ENCODE results near the gene TRIM67.
"Not testable (repeated sequence)": the region's sequence is repeated elsewhere in the genome, so short reads cannot be mapped to it uniquely, and the experiment has no call there.

TRIM67 gene

GRCh38 chr1:231210126-231210525, 48.3 kb downstream of the TRIM67 start:
- H3K4me1 ChIP-seq (ENCODE audit: control insufficient read depth in 5 of 5, insufficient read depth in 5 of 5, low read length in 5 of 5) = peaks cover 0 to 8% (median 7%) of the 10 kb centered on the region in 5 donors
- H3K27me3 ChIP-seq (ENCODE audit: control insufficient read depth in 5 of 5, insufficient read depth in 4 of 5, low read length in 5 of 5) = peaks cover 0 to 12% (median 8%) of the 10 kb centered on the region in 5 donors
- no peak overlapping the region for H3K4me3 ChIP-seq (ENCODE audit: low read depth in 1 of 5, low read length in 5 of 5)
- H3K9ac ChIP-seq (ENCODE audit: low read length in 5 of 5) = no peak overlapping the region
- H3K36me3 ChIP-seq (ENCODE audit: control insufficient read depth in 5 of 5, insufficient read depth in 5 of 5, low read length in 5 of 5) = no peaks in the 10 kb centered on the region
- no peaks in the 10 kb centered on the region for H3K9me3 ChIP-seq (ENCODE audit: control insufficient read depth in 5 of 5, low read length in 5 of 5)
- no peak overlapping the region for H3K27ac ChIP-seq (ENCODE audit: low read depth, low read length)

- Histone ChIP-seq H3K4me3 (ENCODE audit: low read depth in 1 of 5, low read length in 5 of 5) (peak overlapping the region; percentile 50 to 68 (median 65)), H3K4me1 (ENCODE audit: control insufficient read depth in 5 of 5, insufficient read depth in 5 of 5, low read length in 5 of 5) (peaks cover 0 to 8% (median 7%) of the 10 kb centered on the region in 5 donors), H3K9me3 (ENCODE audit: control insufficient read depth in 5 of 5, low read length in 5 of 5) (no peaks in the 10 kb centered on the region), H3K27ac (ENCODE audit: low read depth, low read length) (no peak overlapping the region), H3K27me3 (ENCODE audit: control insufficient read depth in 5 of 5, insufficient read depth in 4 of 5, low read length in 5 of 5) (peaks cover 0 to 14% (median 11%) of the 10 kb centered on the region in 5 donors), H3K9ac (ENCODE audit: low read length in 5 of 5) (peak overlapping the region in 2 of 5 donors; percentile 61 to 68), H3K36me3 (ENCODE audit: control insufficient read depth in 5 of 5, insufficient read depth in 5 of 5, low read length in 5 of 5) (no peaks in the 10 kb centered on the region)
Measured at GRCh38 chr1:231211005-231211857, 49.4 kb downstream of the TRIM67 start.

GRCh38 chr1:231212301-231212700, 50.4 kb downstream of the TRIM67 start:
- peaks cover 7 to 18% (median 12%) of the 10 kb centered on the region in 5 donors for H3K27me3 ChIP-seq (ENCODE audit: control insufficient read depth in 5 of 5, insufficient read depth in 4 of 5, low read length in 5 of 5)
- not testable (repeated sequence) for H3K27ac ChIP-seq (ENCODE audit: low read depth, low read length); H3K4me1 ChIP-seq (ENCODE audit: control insufficient read depth in 5 of 5, insufficient read depth in 5 of 5, low read length in 5 of 5); H3K36me3 ChIP-seq (ENCODE audit: control insufficient read depth in 5 of 5, insufficient read depth in 5 of 5, low read length in 5 of 5); H3K4me3 ChIP-seq (ENCODE audit: low read depth in 1 of 5, low read length in 5 of 5); H3K9me3 ChIP-seq (ENCODE audit: control insufficient read depth in 5 of 5, low read length in 5 of 5); H3K9ac ChIP-seq (ENCODE audit: low read length in 5 of 5)

DNA sequence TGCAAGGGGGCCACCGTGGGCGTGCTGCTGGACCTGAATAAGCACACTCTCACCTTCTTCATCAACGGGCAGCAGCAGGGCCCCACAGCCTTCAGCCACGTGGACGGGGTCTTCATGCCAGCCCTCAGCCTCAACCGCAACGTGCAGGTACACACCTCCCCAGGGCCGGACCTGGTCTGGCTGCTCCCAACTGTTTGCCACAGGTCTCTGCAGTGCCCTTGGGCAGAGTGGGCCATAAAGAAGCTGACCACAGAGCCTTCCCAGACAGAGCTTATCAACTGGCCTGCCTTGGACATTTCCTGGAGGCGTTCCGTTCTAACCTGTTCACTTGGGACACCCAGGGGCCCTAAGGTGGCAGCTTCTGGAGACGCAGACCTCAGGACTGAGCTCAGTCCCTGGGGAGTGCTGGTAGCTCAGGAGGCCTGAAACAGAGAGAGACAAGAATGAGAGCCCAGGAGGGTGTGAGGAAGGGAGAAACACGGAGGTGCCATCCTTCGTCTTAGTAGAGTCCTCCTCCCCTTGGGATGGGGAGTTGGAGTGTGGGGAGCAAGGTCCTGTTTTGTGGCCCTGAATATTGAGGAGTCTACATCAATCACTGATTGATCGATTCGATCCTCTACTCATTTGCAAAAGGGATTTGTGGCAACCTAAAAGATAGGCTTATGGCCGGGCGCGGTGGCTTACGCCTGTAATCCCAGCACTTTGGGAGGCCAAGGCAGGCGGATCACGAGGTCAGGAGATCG, 52.1 kb downstream of the TRIM67 start:
- H3K27ac ChIP-seq (ENCODE audit: low read depth, low read length) = no peak overlapping the region
- H3K4me1 ChIP-seq (ENCODE audit: control insufficient read depth in 5 of 5, insufficient read depth in 5 of 5, low read length in 5 of 5) = peaks cover 0 to 8% (median 7%) of the 10 kb centered on the region in 5 donors
- no peak overlapping the region for H3K9ac ChIP-seq (ENCODE audit: low read length in 5 of 5)
- H3K9me3 ChIP-seq (ENCODE audit: control insufficient read depth in 5 of 5, low read length in 5 of 5) = no peaks in the 10 kb centered on the region
- no peak overlapping the region for H3K4me3 ChIP-seq (ENCODE audit: low read depth in 1 of 5, low read length in 5 of 5)
- H3K36me3 ChIP-seq (ENCODE audit: control insufficient read depth in 5 of 5, insufficient read depth in 5 of 5, low read length in 5 of 5) = no peaks in the 10 kb centered on the region
- H3K27me3 ChIP-seq (ENCODE audit: control insufficient read depth in 5 of 5, insufficient read depth in 4 of 5, low read length in 5 of 5) = peaks cover 12 to 19% (median 14%) of the 10 kb centered on the region in 5 donors

DNA sequence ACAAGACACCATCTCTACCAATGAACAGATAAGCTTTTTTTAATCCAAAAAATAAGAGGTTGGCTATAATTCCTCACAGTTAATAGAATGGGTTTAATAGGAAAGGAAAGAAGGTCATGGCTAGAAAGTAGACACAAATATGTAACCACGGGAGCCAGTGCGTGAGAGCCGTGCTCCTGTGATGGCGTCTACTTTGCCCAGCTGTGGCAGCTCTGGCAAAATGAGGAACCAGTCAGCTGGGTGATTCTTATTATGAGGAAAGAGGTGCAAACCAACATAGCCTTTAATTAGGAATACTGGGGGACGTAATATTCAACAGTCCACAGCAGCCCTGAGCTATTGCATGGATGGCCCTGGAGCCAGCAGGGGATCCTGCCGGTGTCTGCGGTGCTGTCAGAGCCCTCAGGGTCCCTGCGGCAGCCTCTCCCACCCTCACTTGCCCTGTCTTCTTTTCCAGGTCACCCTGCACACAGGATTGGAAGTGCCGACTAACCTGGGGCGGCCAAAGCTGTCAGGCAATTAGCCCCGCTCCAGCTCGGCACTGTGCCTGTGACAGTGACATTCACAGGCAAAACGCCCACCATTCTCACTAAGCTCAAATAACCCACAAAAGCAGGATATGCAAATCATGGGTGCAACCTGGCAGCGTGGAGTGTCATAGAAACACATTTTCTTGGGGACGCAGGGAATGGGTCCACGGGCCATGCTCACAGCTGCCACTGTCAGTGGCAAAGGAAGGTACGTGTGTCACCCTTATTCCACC, 53.2 kb downstream of the TRIM67 start:
- no peaks in the 10 kb centered on the region for H3K36me3 ChIP-seq (ENCODE audit: control insufficient read depth in 5 of 5, insufficient read depth in 5 of 5, low read length in 5 of 5)
- no peak overlapping the region for H3K4me3 ChIP-seq (ENCODE audit: low read depth in 1 of 5, low read length in 5 of 5)
- H3K9me3 ChIP-seq (ENCODE audit: control insufficient read depth in 5 of 5, low read length in 5 of 5) = no peaks in the 10 kb centered on the region
- peaks cover 12 to 23% (median 17%) of the 10 kb centered on the region in 5 donors for H3K27me3 ChIP-seq (ENCODE audit: control insufficient read depth in 5 of 5, insufficient read depth in 4 of 5, low read length in 5 of 5)
- no peak overlapping the region for H3K9ac ChIP-seq (ENCODE audit: low read length in 5 of 5)
- H3K4me1 ChIP-seq (ENCODE audit: control insufficient read depth in 5 of 5, insufficient read depth in 5 of 5, low read length in 5 of 5) = peaks cover 0 to 8% (median 7%) of the 10 kb centered on the region in 5 donors
- no peak overlapping the region for H3K27ac ChIP-seq (ENCODE audit: low read depth, low read length)

- Histone ChIP-seq H3K4me3 (ENCODE audit: low read depth in 1 of 5, low read length in 5 of 5) (no peak overlapping the region), H3K9me3 (ENCODE audit: control insufficient read depth in 5 of 5, low read length in 5 of 5) (no peaks in the 10 kb centered on the region), H3K27me3 (ENCODE audit: control insufficient read depth in 5 of 5, insufficient read depth in 4 of 5, low read length in 5 of 5) (peaks cover 12 to 23% (median 17%) of the 10 kb centered on the region in 5 donors), H3K27ac (ENCODE audit: low read depth, low read length) (no peak overlapping the region), H3K4me1 (ENCODE audit: control insufficient read depth in 5 of 5, insufficient read depth in 5 of 5, low read length in 5 of 5) (peaks cover 0 to 8% (median 7%) of the 10 kb centered on the region in 5 donors), H3K9ac (ENCODE audit: low read length in 5 of 5) (no peak overlapping the region), H3K36me3 (ENCODE audit: control insufficient read depth in 5 of 5, insufficient read depth in 5 of 5, low read length in 5 of 5) (no peaks in the 10 kb centered on the region)
Measured at GRCh38 chr1:231215681-231216385, 54.0 kb downstream of the TRIM67 start.

- Histone ChIP-seq H3K9ac (ENCODE audit: low read length in 5 of 5) (no peak overlapping the region), H3K9me3 (ENCODE audit: control insufficient read depth in 5 of 5, low read length in 5 of 5) (no peaks in the 10 kb centered on the region), H3K27me3 (ENCODE audit: control insufficient read depth in 5 of 5, insufficient read depth in 4 of 5, low read length in 5 of 5) (peaks cover 12 to 23% (median 17%) of the 10 kb centered on the region in 5 donors), H3K4me1 (ENCODE audit: control insufficient read depth in 5 of 5, insufficient read depth in 5 of 5, low read length in 5 of 5) (peaks cover 0 to 3% (median 2%) of the 10 kb centered on the region in 5 donors), H3K36me3 (ENCODE audit: control insufficient read depth in 5 of 5, insufficient read depth in 5 of 5, low read length in 5 of 5) (no peaks in the 10 kb centered on the region), H3K27ac (ENCODE audit: low read depth, low read length) (no peak overlapping the region), H3K4me3 (ENCODE audit: low read depth in 1 of 5, low read length in 5 of 5) (no peak overlapping the region)
Measured at GRCh38 chr1:231216498-231216897, 54.6 kb downstream of the TRIM67 start.

- H3K4me3 ChIP-seq (ENCODE audit: low read depth in 1 of 5, low read length in 5 of 5) = no peak overlapping the region
- no peaks in the 10 kb centered on the region for H3K36me3 ChIP-seq (ENCODE audit: control insufficient read depth in 5 of 5, insufficient read depth in 5 of 5, low read length in 5 of 5)
- H3K4me1 ChIP-seq (ENCODE audit: control insufficient read depth in 5 of 5, insufficient read depth in 5 of 5, low read length in 5 of 5) = no peaks in the 10 kb centered on the region
- no peaks in the 10 kb centered on the region for H3K9me3 ChIP-seq (ENCODE audit: control insufficient read depth in 5 of 5, low read length in 5 of 5)
- peaks cover 12 to 23% (median 17%) of the 10 kb centered on the region in 5 donors for H3K27me3 ChIP-seq (ENCODE audit: control insufficient read depth in 5 of 5, insufficient read depth in 4 of 5, low read length in 5 of 5)
- no peak overlapping the region for H3K9ac ChIP-seq (ENCODE audit: low read length in 5 of 5)
- no peak overlapping the region for H3K27ac ChIP-seq (ENCODE audit: low read depth, low read length)
Measured at GRCh38 chr1:231217056-231217455, 55.2 kb downstream of the TRIM67 start.

DNA sequence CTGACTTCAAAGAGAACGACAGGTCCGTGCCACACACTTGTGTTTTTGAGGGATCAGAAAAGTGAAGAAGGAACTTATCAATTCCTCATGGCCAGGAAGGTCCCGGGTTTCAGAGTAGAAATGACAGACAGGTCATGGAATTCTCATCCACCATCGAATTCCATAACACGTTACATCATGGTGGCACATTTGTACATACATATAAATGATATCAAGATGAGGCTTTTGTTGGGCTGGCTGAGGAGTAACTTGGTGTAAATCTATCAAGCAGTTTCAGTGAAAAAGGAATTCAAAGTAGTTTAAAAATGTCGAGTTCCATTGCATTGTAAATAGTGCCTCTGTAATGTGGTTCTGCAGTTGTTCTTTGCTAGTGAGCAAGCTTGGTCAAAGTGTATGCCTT, 56.2 kb downstream of the TRIM67 start:
- Histone ChIP-seq H3K27ac (ENCODE audit: low read depth, low read length) (no peak overlapping the region), H3K9me3 (ENCODE audit: control insufficient read depth in 5 of 5, low read length in 5 of 5) (no peaks in the 10 kb centered on the region), H3K9ac (ENCODE audit: low read length in 5 of 5) (no peak overlapping the region), H3K4me1 (ENCODE audit: control insufficient read depth in 5 of 5, insufficient read depth in 5 of 5, low read length in 5 of 5) (no peaks in the 10 kb centered on the region), H3K36me3 (ENCODE audit: control insufficient read depth in 5 of 5, insufficient read depth in 5 of 5, low read length in 5 of 5) (peaks cover 0 to 8% (median 4%) of the 10 kb centered on the region in 5 donors), H3K4me3 (ENCODE audit: low read depth in 1 of 5, low read length in 5 of 5) (no peak overlapping the region), H3K27me3 (ENCODE audit: control insufficient read depth in 5 of 5, insufficient read depth in 4 of 5, low read length in 5 of 5) (peaks cover 7 to 18% (median 17%) of the 10 kb centered on the region in 5 donors)
